HEK293 (cell line): ENCODE measurements around the gene EZH2.

Experiments used
- HIC1 ChIP-seq: fragments of 450-650 bp; formaldehyde crosslinking; IDR thresholded peaks from 2 replicates; pipeline ENCODE4 v1.5.1; 2016; ENCODE audit warnings: missing biosample characterization, missing genetic modification characterization
- KLF1 ChIP-seq: fragments of 450-650 bp; formaldehyde crosslinking; IDR thresholded peaks from 2 replicates; pipeline ENCODE4 v1.5.1; 2016; ENCODE audit warnings: missing biosample characterization, missing genetic modification characterization
- KLF10 ChIP-seq: fragments of 450-650 bp; IDR thresholded peaks from 2 replicates; pipeline ENCODE4 v1.5.1; 2018; ENCODE audit warnings: missing biosample characterization, mild to moderate bottlenecking, missing genetic modification characterization
- KLF17 ChIP-seq: fragments of 450-650 bp; formaldehyde crosslinking; IDR thresholded peaks from 2 replicates; pipeline ENCODE4 v1.5.1; 2016; ENCODE audit warnings: missing biosample characterization, missing genetic modification characterization
- KLF7 ChIP-seq: fragments of 450-650 bp; formaldehyde crosslinking; IDR thresholded peaks from 2 replicates; pipeline ENCODE4 v1.5.1; 2016; ENCODE audit warnings: missing biosample characterization, missing genetic modification characterization, borderline replicate concordance
- KLF9 ChIP-seq: fragments of 450-650 bp; formaldehyde crosslinking; IDR thresholded peaks from 2 replicates; pipeline ENCODE4 v1.5.1; 2016; ENCODE audit warnings: missing biosample characterization, missing genetic modification characterization, low read depth
- MEIS1 ChIP-seq: sonication (generic); formaldehyde crosslinking; IDR thresholded peaks from 2 replicates; pipeline ENCODE4 v1.8.1; 2022; ENCODE audit warnings: missing genetic modification reagents, mild to moderate bottlenecking, borderline replicate concordance
- SETDB1 ChIP-seq: IDR thresholded peaks from one replicate; pipeline ENCODE4 v1.6.1; 2017; ENCODE audit warnings: mild to moderate bottlenecking, low read length, moderate library complexity, mixed read lengths; ENCODE audit not compliant: insufficient read length
- SP3 ChIP-seq: fragments of 450-650 bp; formaldehyde crosslinking; IDR thresholded peaks from 2 replicates; pipeline ENCODE4 v1.5.1; 2016; ENCODE audit warnings: missing biosample characterization, missing genetic modification characterization
- TCF7L2 ChIP-seq: IDR thresholded peaks from 2 replicates; pipeline ENCODE4 v1.6.1; 2011; ENCODE audit warnings: low read depth, mild to moderate bottlenecking, inconsistent platforms, low read length, moderate library complexity, borderline replicate concordance
- ZBTB10 ChIP-seq: fragments of 450-650 bp; formaldehyde crosslinking; IDR thresholded peaks from 2 replicates; pipeline ENCODE4 v1.5.1; 2016; ENCODE audit warnings: missing biosample characterization, missing genetic modification characterization
- ZBTB17 ChIP-seq: fragments of 450-650 bp; formaldehyde crosslinking; IDR thresholded peaks from 2 replicates; pipeline ENCODE4 v1.5.1; 2016; ENCODE audit warnings: missing biosample characterization, missing genetic modification characterization
- ZEB2 ChIP-seq: fragments of 450-650 bp; formaldehyde crosslinking; IDR thresholded peaks from 2 replicates; pipeline ENCODE4 v1.5.1; 2016; ENCODE audit warnings: missing biosample characterization, missing genetic modification characterization
- ZNF211 ChIP-seq: fragments of 450-650 bp; formaldehyde crosslinking; IDR thresholded peaks from 2 replicates; pipeline ENCODE4 v1.5.1; 2016; ENCODE audit warnings: low read depth, missing biosample characterization, missing genetic modification characterization
- ZNF239 ChIP-seq: fragments of 450-650 bp; formaldehyde crosslinking; IDR thresholded peaks from 2 replicates; pipeline ENCODE4 v1.5.1; 2016; ENCODE audit warnings: missing biosample characterization, missing genetic modification characterization
- ZNF366 ChIP-seq: fragments of 450-650 bp; formaldehyde crosslinking; conservative IDR thresholded peaks from 2 replicates; pipeline ENCODE4 v1.5.1; 2016; ENCODE audit warnings: missing biosample characterization, missing genetic modification characterization
- ZNF391 ChIP-seq: fragments of 450-650 bp; formaldehyde crosslinking; IDR thresholded peaks from 2 replicates; pipeline ENCODE4 v1.5.1; 2016; ENCODE audit warnings: low read depth, missing biosample characterization, missing genetic modification characterization, borderline replicate concordance
- ZNF423 ChIP-seq: fragments of 450-650 bp; formaldehyde crosslinking; IDR thresholded peaks from 2 replicates; pipeline ENCODE4 v1.5.1; 2016; ENCODE audit warnings: missing biosample characterization, missing genetic modification characterization
- ZNF501 ChIP-seq: fragments of 450-650 bp; formaldehyde crosslinking; IDR thresholded peaks from 2 replicates; pipeline ENCODE4 v1.5.1; 2016; ENCODE audit warnings: missing biosample characterization, missing genetic modification characterization
- ZNF513 ChIP-seq: fragments of 450-650 bp; IDR thresholded peaks from 2 replicates; pipeline ENCODE4 v1.5.1; 2018; ENCODE audit warnings: missing biosample characterization, missing genetic modification characterization
- ZNF560 ChIP-seq: fragments of 450-650 bp; formaldehyde crosslinking; IDR thresholded peaks from 2 replicates; pipeline ENCODE4 v1.5.1; 2017; ENCODE audit warnings: missing biosample characterization, missing genetic modification characterization, borderline replicate concordance
- ZNF585B ChIP-seq: fragments of 450-650 bp; formaldehyde crosslinking; IDR thresholded peaks from 2 replicates; pipeline ENCODE4 v1.5.1; 2016; ENCODE audit warnings: missing biosample characterization, missing genetic modification characterization
- ZNF610 ChIP-seq: fragments of 450-650 bp; formaldehyde crosslinking; IDR thresholded peaks from 2 replicates; pipeline ENCODE4 v1.5.1; 2016; ENCODE audit warnings: missing biosample characterization, missing genetic modification characterization, borderline replicate concordance
- ZNF623 ChIP-seq: fragments of 450-650 bp; formaldehyde crosslinking; IDR thresholded peaks from 2 replicates; pipeline ENCODE4 v1.5.1; 2016; ENCODE audit warnings: missing biosample characterization, missing genetic modification characterization
- ZNF629 ChIP-seq: fragments of 450-650 bp; formaldehyde crosslinking; IDR thresholded peaks from 2 replicates; pipeline ENCODE4 v1.5.1; 2017; ENCODE audit warnings: missing biosample characterization, missing genetic modification characterization
- ZNF776 ChIP-seq: fragments of 450-650 bp; formaldehyde crosslinking; IDR thresholded peaks from 2 replicates; pipeline ENCODE4 v1.5.0; 2017; ENCODE audit warnings: missing biosample characterization, missing genetic modification characterization, borderline replicate concordance
- ZNF791 ChIP-seq: fragments of 450-650 bp; formaldehyde crosslinking; IDR thresholded peaks from 2 replicates; pipeline ENCODE4 v1.5.1; 2016; ENCODE audit warnings: missing biosample characterization, missing genetic modification characterization
- ZSCAN23 ChIP-seq: fragments of 450-650 bp; formaldehyde crosslinking; IDR thresholded peaks from 2 replicates; pipeline ENCODE4 v1.5.1; 2016; ENCODE audit warnings: missing biosample characterization, missing genetic modification characterization
- ZSCAN5A ChIP-seq: fragments of 450-650 bp; formaldehyde crosslinking; IDR thresholded peaks from 2 replicates; pipeline ENCODE4 v1.5.1; 2016; ENCODE audit warnings: missing biosample characterization, missing genetic modification characterization

Gene EZH2

GRCh38 chr7:148884299-148885022, 370 bp upstream of the EZH2 start (continued):
- TF ChIP-seq KLF17 (tag by site-specific recombination) (peak; percentile 94), ZSCAN5A (tag by site-specific recombination) (peak; percentile 73), ZNF610 (tag by site-specific recombination) (0 out of 2 replicates have a peak, but pooled peaks have one; percentile 16), MEIS1 (CRISPR knock-in tag) (peak; percentile 40; the same call in 1 of the 2 replicates), KLF7 (tag by site-specific recombination) (peak; percentile 87; the same call in 1 of the 2 replicates), ZNF391 (tag by site-specific recombination) (no peak), ZNF211 (tag by site-specific recombination) (no peak), SETDB1 (no peak), ZNF560 (no peak), ZNF623 (tag by site-specific recombination) (0 out of 2 replicates have a peak, but pooled peaks have one; percentile 5), ZNF585B (0 out of 2 replicates have a peak, but pooled peaks have one; percentile 6), ZNF239 (no peak), ZNF366 (tag by site-specific recombination) (no peak), ZBTB17 (tag by site-specific recombination) (no peak), ZEB2 (tag by site-specific recombination) (peak; percentile 85), ZSCAN23 (tag by site-specific recombination) (0 out of 2 replicates have a peak, but pooled peaks have one; percentile 47), ZNF629 (tag by site-specific recombination) (peak; percentile 73; the same call in 1 of the 2 replicates), ZNF423 (tag by site-specific recombination) (no peak; the same call in 1 of the 2 replicates), TCF7L2 (peak; percentile 84; the same call in 1 of the 2 replicates), ZNF501 (tag by site-specific recombination) (peak; percentile 47; the same call in 1 of the 2 replicates), ZNF791 (no peak), KLF1 (tag by site-specific recombination) (peak; percentile 90), SP3 (peak; percentile 92), KLF10 (tag by site-specific recombination) (peak; percentile 73; the same call in 1 of the 2 replicates), ZNF776 (tag by site-specific recombination) (no peak), ZNF513 (no peak), KLF9 (tag by site-specific recombination) (peak; percentile 89), ZBTB10 (tag by site-specific recombination) (peak; percentile 35; the same call in 1 of the 2 replicates), HIC1 (peak; percentile 68)
